Mesendoderm (in vitro differentiated cells): ENCODE results near the gene DCST2.

Source experiments
- DNase-seq: peaks from one replicate; pipeline ENCODE4 v3.0.0; 2013
- H2AK5ac ChIP-seq: 2 replicates; pipeline ENCODE4 v1.6.1; 2013; ENCODE audit warnings: low read length, inconsistent platforms
- H2BK120ac ChIP-seq: 2 replicates; pipeline ENCODE4 v1.6.1; 2013; ENCODE audit warnings: low read depth, mild to moderate bottlenecking, low read length, moderate library complexity, mixed read lengths
- H2BK15ac ChIP-seq: replicated peaks from 2 replicates; pipeline ENCODE4 v1.6.1; 2013; ENCODE audit warnings: low read depth, mild to moderate bottlenecking, moderate library complexity
- H2BK5ac ChIP-seq: 2 replicates; pipeline ENCODE4 v1.6.1; 2013; ENCODE audit warnings: low read length, inconsistent platforms
- H3K18ac ChIP-seq: 2 replicates; pipeline ENCODE4 v1.6.1; 2013; ENCODE audit warnings: mild to moderate bottlenecking, low read length, mixed read lengths
- H3K23ac ChIP-seq: one replicate; pipeline ENCODE4 v1.6.1; 2013; ENCODE audit warnings: low read length
- H3K27ac ChIP-seq: 2 replicates; pipeline ENCODE4 v1.5.1; 2013; ENCODE audit warnings: low read depth, mild to moderate bottlenecking, inconsistent platforms, low read length, moderate library complexity
- H3K27me3 ChIP-seq: 2 replicates; pipeline ENCODE4 v1.6.1; 2013; ENCODE audit warnings: low read length, control low read depth, mild to moderate bottlenecking, inconsistent platforms; ENCODE audit not compliant: insufficient read depth, poor library complexity
- H3K36me3 ChIP-seq: 2 replicates; pipeline ENCODE4 v1.6.1; 2013; ENCODE audit warnings: low read length, inconsistent platforms; ENCODE audit not compliant: control insufficient read depth, insufficient read depth
- H3K4ac ChIP-seq: one replicate; pipeline ENCODE4 v1.6.1; 2013; ENCODE audit warnings: low read depth, mild to moderate bottlenecking, low read length, moderate library complexity
- H3K4me1 ChIP-seq: 2 replicates; pipeline ENCODE4 v1.6.1; 2013; ENCODE audit warnings: low read depth, low read length, inconsistent platforms; ENCODE audit not compliant: control insufficient read depth
- H3K4me2 ChIP-seq: 2 replicates; pipeline ENCODE4 v1.6.1; 2013; ENCODE audit warnings: low read length
- H3K4me3 ChIP-seq: 2 replicates; pipeline ENCODE4 v1.5.1; 2013; ENCODE audit warnings: mild to moderate bottlenecking, low read length
- H3K56ac ChIP-seq: one replicate; pipeline ENCODE4 v1.6.1; 2013; ENCODE audit warnings: low read length
- H3K79me1 ChIP-seq: 2 replicates; pipeline ENCODE4 v1.6.1; 2013; ENCODE audit warnings: low read length, inconsistent platforms
- H3K79me2 ChIP-seq: 2 replicates; pipeline ENCODE4 v1.6.1; 2013; ENCODE audit warnings: mild to moderate bottlenecking, low read length; ENCODE audit not compliant: control insufficient read depth, insufficient read depth
- H3K9ac ChIP-seq: 2 replicates; pipeline ENCODE4 v1.6.1; 2013; ENCODE audit warnings: low read length, inconsistent platforms
- H4K5ac ChIP-seq: one replicate; pipeline ENCODE4 v1.6.1; 2013; ENCODE audit warnings: low read length
- H4K8ac ChIP-seq: one replicate; pipeline ENCODE4 v1.6.1; 2013; ENCODE audit warnings: low read depth, mild to moderate bottlenecking, control low read depth, low read length, moderate library complexity
- WGBS: extraction: QIAGEN DNeasy Blood & Tissue Kit; methylation state at CpG from one replicate; pipeline ENCODE4 v1.1.7; 2013; ENCODE audit warnings: low lambda C conversion rate, missing lambda C conversion rate; ENCODE audit not compliant: insufficient coverage; ENCODE audit errors: extremely low coverage; 5-methylcytosine and 5-hydroxymethylcytosine counted together

The DCST2 gene

GRCh38 chr1:155070721-155071569 lies 37.4 kb upstream of the DCST2 start:
- Histone ChIP-seq H3K18ac (no peak overlapping the region), H3K56ac (peak overlapping the region; percentile 35), H3K4ac (no peak overlapping the region), H2BK5ac (no peak overlapping the region), H2AK5ac (no peak overlapping the region), H3K23ac (no peak overlapping the region), H2BK120ac (no peak overlapping the region), H3K4me3 (no peak overlapping the region), H3K79me2 (no peaks in the 10 kb centered on the region), H3K4me1 (peaks cover 8% of the 10 kb centered on the region), H4K5ac (no peak overlapping the region), H3K27me3 (no peaks in the 10 kb centered on the region), H4K8ac (no peak overlapping the region), H3K27ac (no peak overlapping the region), H3K79me1 (peaks cover 6% of the 10 kb centered on the region), H3K4me2 (peak overlapping the region; percentile 78), H3K9ac (peak overlapping the region; percentile 55), H3K36me3 (peaks cover 2% of the 10 kb centered on the region), H2BK15ac (no peak overlapping the region)
- peak; percentile 94 for DNase-seq
- WGBS = no CpG with 5 or more reads among the region's 61 CpGs

- no peak for DNase-seq
- WGBS = no CpG with 5 or more reads among the region's 28 CpGs
- H3K9ac ChIP-seq = peak overlapping the region; percentile 55
- no peak overlapping the region for H3K23ac ChIP-seq
- no peak overlapping the region for H4K5ac ChIP-seq
- H2AK5ac ChIP-seq = no peak overlapping the region
- H3K4me2 ChIP-seq = peak overlapping the region; percentile 78
- no peaks in the 10 kb centered on the region for H3K27me3 ChIP-seq
- peaks cover 6% of the 10 kb centered on the region for H3K79me1 ChIP-seq
- no peak overlapping the region for H4K8ac ChIP-seq
- no peak overlapping the region for H2BK5ac ChIP-seq
- no peak overlapping the region for H3K18ac ChIP-seq
- no peak overlapping the region for H3K4me3 ChIP-seq
- no peaks in the 10 kb centered on the region for H3K79me2 ChIP-seq
- peak overlapping the region; percentile 35 for H3K56ac ChIP-seq
- H2BK120ac ChIP-seq = no peak overlapping the region
- peaks cover 2% of the 10 kb centered on the region for H3K36me3 ChIP-seq
- no peak overlapping the region for H3K27ac ChIP-seq
- no peak overlapping the region for H2BK15ac ChIP-seq
- H3K4ac ChIP-seq = no peak overlapping the region
- peaks cover 9% of the 10 kb centered on the region for H3K4me1 ChIP-seq
These were observed 36.6 kb upstream of the DCST2 start for GRCh38 chr1:155070158-155070621.

- H3K27ac ChIP-seq = no peak overlapping the region
- H3K4me2 ChIP-seq = peak overlapping the region; percentile 4
- H2BK15ac ChIP-seq = no peak overlapping the region
- H3K4me1 ChIP-seq = peaks cover 10% of the 10 kb centered on the region
- peak overlapping the region; percentile 20 for H3K9ac ChIP-seq
- H3K4me3 ChIP-seq = no peak overlapping the region
- H3K18ac ChIP-seq = no peak overlapping the region
- WGBS = no CpG with 5 or more reads among the region's 7 CpGs
- H4K5ac ChIP-seq = no peak overlapping the region
- DNase-seq = no peak
- peaks cover 2% of the 10 kb centered on the region for H3K36me3 ChIP-seq
- no peak overlapping the region for H3K4ac ChIP-seq
- no peak overlapping the region for H2AK5ac ChIP-seq
- H3K79me2 ChIP-seq = no peaks in the 10 kb centered on the region
- H2BK5ac ChIP-seq = no peak overlapping the region
- H4K8ac ChIP-seq = no peak overlapping the region
- no peak overlapping the region for H2BK120ac ChIP-seq
- peak overlapping the region; percentile 35 for H3K56ac ChIP-seq
- no peaks in the 10 kb centered on the region for H3K27me3 ChIP-seq
- no peak overlapping the region for H3K23ac ChIP-seq
- H3K79me1 ChIP-seq = peaks cover 6% of the 10 kb centered on the region
These were observed 36.1 kb upstream of the DCST2 start for GRCh38 chr1:155069551-155070157.

- Histone ChIP-seq H2BK120ac (no peak overlapping the region), H2BK15ac (no peak overlapping the region), H3K36me3 (peaks cover 2% of the 10 kb centered on the region), H3K27me3 (no peaks in the 10 kb centered on the region), H3K56ac (no peak overlapping the region), H3K4me2 (no peak overlapping the region), H4K5ac (no peak overlapping the region), H3K4ac (no peak overlapping the region), H3K27ac (no peak overlapping the region), H3K4me1 (peaks cover 10% of the 10 kb centered on the region), H3K18ac (no peak overlapping the region), H3K79me1 (peaks cover 6% of the 10 kb centered on the region), H3K79me2 (no peaks in the 10 kb centered on the region), H3K4me3 (no peak overlapping the region), H4K8ac (no peak overlapping the region), H3K9ac (no peak overlapping the region), H2AK5ac (no peak overlapping the region), H2BK5ac (no peak overlapping the region), H3K23ac (no peak overlapping the region)
- no CpG with 5 or more reads among the region's 3 CpGs for WGBS
- no peak for DNase-seq
These were observed 35.0 kb upstream of the DCST2 start for GRCh38 chr1:155068599-155068998.

GRCh38 chr1:155066777-155067176 lies 33.2 kb upstream of the DCST2 start:
- no peak overlapping the region for H2BK15ac ChIP-seq
- peaks cover 6% of the 10 kb centered on the region for H3K79me1 ChIP-seq
- no peak overlapping the region for H3K4me3 ChIP-seq
- H3K36me3 ChIP-seq = peaks cover 2% of the 10 kb centered on the region
- no CpG with 5 or more reads among the region's 8 CpGs for WGBS
- H4K8ac ChIP-seq = no peak overlapping the region
- H3K4me1 ChIP-seq = peaks cover 10% of the 10 kb centered on the region
- no peak for DNase-seq
- H2BK120ac ChIP-seq = no peak overlapping the region
- H2AK5ac ChIP-seq = no peak overlapping the region
- no peak overlapping the region for H3K27ac ChIP-seq
- H3K9ac ChIP-seq = no peak overlapping the region
- H3K27me3 ChIP-seq = no peaks in the 10 kb centered on the region
- H3K4me2 ChIP-seq = no peak overlapping the region
- H3K56ac ChIP-seq = no peak overlapping the region
- no peak overlapping the region for H3K18ac ChIP-seq
- H3K4ac ChIP-seq = no peak overlapping the region
- H3K23ac ChIP-seq = no peak overlapping the region
- no peaks in the 10 kb centered on the region for H3K79me2 ChIP-seq
- H2BK5ac ChIP-seq = no peak overlapping the region
- H4K5ac ChIP-seq = no peak overlapping the region
